ENCODE measurements around the gene OBSL1.

Gene OBSL1

GRCh38 chr2:219615036-219615435 lies 43.7 kb upstream of the OBSL1 start:
- no peak for TF ChIP-seq CTCF (IDR thresholded peaks at IDR 0.05; ENCODE audit: low read depth, low read length)
- in situ Hi-C loops (cut with HindIII; ENCODE audit: low sequenced_read_pairs): no loop called here
- H3K4me3 ChIP-seq (ENCODE audit: low read depth, low read length): no peak overlapping the region
- no peak for DNase-seq (ENCODE audit: low read depth, low spot score)

GRCh38 chr2:219614076-219614860 lies 42.9 kb upstream of the OBSL1 start:
- TF ChIP-seq CTCF (IDR thresholded peaks at IDR 0.05; ENCODE audit: low read depth, low read length): no peak
- no peak overlapping the region for H3K4me3 ChIP-seq (ENCODE audit: low read depth, low read length)
- DNase-seq (ENCODE audit: low read depth, low spot score): no peak
- in situ Hi-C loops (cut with HindIII; ENCODE audit: low sequenced_read_pairs): no loop called here

GRCh38 chr2:219613461-219614070 lies 42.2 kb upstream of the OBSL1 start:
- TF ChIP-seq CTCF (IDR thresholded peaks at IDR 0.05; ENCODE audit: low read depth, low read length): no peak
- in situ Hi-C loops (cut with HindIII; ENCODE audit: low sequenced_read_pairs): no loop called here
- H3K4me3 ChIP-seq (ENCODE audit: low read depth, low read length): no peak overlapping the region
- DNase-seq (ENCODE audit: low read depth, low spot score): no peak

GRCh38 chr2:219612577-219613286 lies 41.4 kb upstream of the OBSL1 start:
- DNase-seq (ENCODE audit: low read depth, low spot score): no peak
- TF ChIP-seq CTCF (IDR thresholded peaks at IDR 0.05; ENCODE audit: low read depth, low read length): no peak
- in situ Hi-C loops (cut with HindIII; ENCODE audit: low sequenced_read_pairs): no loop called here
- no peak overlapping the region for H3K4me3 ChIP-seq (ENCODE audit: low read depth, low read length)

GRCh38 chr2:219611866-219612576 lies 40.7 kb upstream of the OBSL1 start:
- no peak overlapping the region for H3K4me3 ChIP-seq (ENCODE audit: low read depth, low read length)
- in situ Hi-C loops (cut with HindIII; ENCODE audit: low sequenced_read_pairs): no loop called here
- no peak for TF ChIP-seq CTCF (IDR thresholded peaks at IDR 0.05; ENCODE audit: low read depth, low read length)
- no peak for DNase-seq (ENCODE audit: low read depth, low spot score)

- no peak for DNase-seq (ENCODE audit: low read depth, low spot score)
- H3K4me3 ChIP-seq (ENCODE audit: low read depth, low read length): no peak overlapping the region
- in situ Hi-C loops (cut with HindIII; ENCODE audit: low sequenced_read_pairs): no loop called here
- no peak for TF ChIP-seq CTCF (IDR thresholded peaks at IDR 0.05; ENCODE audit: low read depth, low read length)
These were observed 40.0 kb upstream of the OBSL1 start for GRCh38 chr2:219611306-219611705.

All from astrocyte of the spinal cord (primary cell).